Stimulated activated effector memory CD8-positive, alpha-beta T cell treated with anti-CD3 and anti-CD28 coated beads, Interleukin-12 subunit alpha, Interleukin-12 subunit beta, amount 100 ng/mL, for 72 hours (primary cell): Measurements from ENCODE around the gene DIP2B.
"Not testable (repeated sequence)": the region's sequence is repeated elsewhere in the genome, so short reads cannot be mapped to it uniquely, and the experiment has no call there.

Experiments
- ATAC-seq: fragments of 150-1000 bp; cut with Tn5 transposase; 2 replicates; pipeline ENCODE4 v1.10.0; 2021
- DNase-seq, 2 donors: peaks; one replicate each; pipeline ENCODE4 v3.0.0; 2021 to 2022; ENCODE audit warnings: low spot score in 2 of 2
- H3K27ac Mint-ChIP-seq: one replicate; pipeline ENCODE4 v1.8.0; 2022; ENCODE audit warnings: mild to moderate bottlenecking, mixed read lengths
- H3K36me3 Mint-ChIP-seq: one replicate; pipeline ENCODE4 v1.8.0; 2022; ENCODE audit warnings: mild to moderate bottlenecking, mixed read lengths
- H3K4me1 Mint-ChIP-seq: one replicate; pipeline ENCODE4 v1.8.0; 2022; ENCODE audit warnings: mixed read lengths
- H3K4me3 Mint-ChIP-seq: one replicate; pipeline ENCODE4 v1.8.0; 2022; ENCODE audit warnings: mild to moderate bottlenecking, mixed read lengths
- H3K9me3 Mint-ChIP-seq: one replicate; pipeline ENCODE4 v1.8.0; 2022; ENCODE audit warnings: mixed read lengths

Gene DIP2B, protein sequence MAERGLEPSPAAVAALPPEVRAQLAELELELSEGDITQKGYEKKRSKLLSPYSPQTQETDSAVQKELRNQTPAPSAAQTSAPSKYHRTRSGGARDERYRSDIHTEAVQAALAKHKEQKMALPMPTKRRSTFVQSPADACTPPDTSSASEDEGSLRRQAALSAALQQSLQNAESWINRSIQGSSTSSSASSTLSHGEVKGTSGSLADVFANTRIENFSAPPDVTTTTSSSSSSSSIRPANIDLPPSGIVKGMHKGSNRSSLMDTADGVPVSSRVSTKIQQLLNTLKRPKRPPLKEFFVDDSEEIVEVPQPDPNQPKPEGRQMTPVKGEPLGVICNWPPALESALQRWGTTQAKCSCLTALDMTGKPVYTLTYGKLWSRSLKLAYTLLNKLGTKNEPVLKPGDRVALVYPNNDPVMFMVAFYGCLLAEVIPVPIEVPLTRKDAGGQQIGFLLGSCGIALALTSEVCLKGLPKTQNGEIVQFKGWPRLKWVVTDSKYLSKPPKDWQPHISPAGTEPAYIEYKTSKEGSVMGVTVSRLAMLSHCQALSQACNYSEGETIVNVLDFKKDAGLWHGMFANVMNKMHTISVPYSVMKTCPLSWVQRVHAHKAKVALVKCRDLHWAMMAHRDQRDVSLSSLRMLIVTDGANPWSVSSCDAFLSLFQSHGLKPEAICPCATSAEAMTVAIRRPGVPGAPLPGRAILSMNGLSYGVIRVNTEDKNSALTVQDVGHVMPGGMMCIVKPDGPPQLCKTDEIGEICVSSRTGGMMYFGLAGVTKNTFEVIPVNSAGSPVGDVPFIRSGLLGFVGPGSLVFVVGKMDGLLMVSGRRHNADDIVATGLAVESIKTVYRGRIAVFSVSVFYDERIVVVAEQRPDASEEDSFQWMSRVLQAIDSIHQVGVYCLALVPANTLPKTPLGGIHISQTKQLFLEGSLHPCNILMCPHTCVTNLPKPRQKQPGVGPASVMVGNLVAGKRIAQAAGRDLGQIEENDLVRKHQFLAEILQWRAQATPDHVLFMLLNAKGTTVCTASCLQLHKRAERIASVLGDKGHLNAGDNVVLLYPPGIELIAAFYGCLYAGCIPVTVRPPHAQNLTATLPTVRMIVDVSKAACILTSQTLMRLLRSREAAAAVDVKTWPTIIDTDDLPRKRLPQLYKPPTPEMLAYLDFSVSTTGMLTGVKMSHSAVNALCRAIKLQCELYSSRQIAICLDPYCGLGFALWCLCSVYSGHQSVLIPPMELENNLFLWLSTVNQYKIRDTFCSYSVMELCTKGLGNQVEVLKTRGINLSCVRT (N-terminal part only)

DNA sequence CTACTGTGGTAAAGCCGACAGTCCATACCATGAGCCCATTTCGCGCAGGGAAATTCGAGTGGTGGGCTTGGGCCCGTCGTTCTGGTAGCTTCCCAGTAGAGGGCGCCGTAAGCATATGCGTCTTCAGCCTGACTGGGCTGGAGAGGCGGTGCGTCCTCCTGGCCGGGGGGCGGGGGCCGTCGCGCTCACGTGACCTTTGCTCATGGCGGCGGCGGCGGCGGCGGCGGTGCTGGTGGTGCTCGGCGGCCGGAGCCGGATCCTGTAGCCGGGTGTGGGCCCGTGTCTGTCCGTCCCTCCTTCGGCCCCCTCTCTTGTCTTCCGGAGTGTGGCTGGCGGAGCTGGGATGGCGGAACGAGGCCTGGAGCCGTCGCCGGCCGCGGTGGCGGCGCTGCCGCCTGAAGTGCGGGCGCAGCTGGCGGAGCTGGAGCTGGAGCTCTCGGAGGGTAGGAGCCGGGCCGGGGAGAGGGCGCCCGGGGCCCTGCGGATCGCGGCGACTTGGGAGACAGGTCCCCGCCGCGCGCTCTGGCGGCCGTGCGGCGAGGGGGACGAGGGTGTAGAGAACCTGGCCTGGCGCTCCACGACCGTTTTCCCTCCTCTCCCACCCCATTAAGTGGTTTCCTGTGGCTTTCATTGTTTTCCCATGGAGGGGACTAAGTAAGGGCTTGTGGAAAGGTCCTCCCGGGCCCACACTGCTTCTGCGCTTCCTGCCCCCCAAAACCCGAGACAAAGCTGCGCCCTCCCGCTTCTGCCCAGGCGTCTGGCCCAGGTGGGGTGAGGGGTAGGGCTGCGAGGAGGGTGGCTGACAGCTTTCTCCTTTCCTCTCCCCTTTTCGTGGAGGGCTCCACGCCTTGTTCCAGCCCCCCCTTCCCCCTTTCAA, at the start of gene DIP2B:
Gene DIP2B, plus strand, starts transcription at position 188 of the 877 bp plus-strand sequence. Its CDS starts 156 bp downstream, at position 344.
- Mint-ChIP-seq H3K4me3 (peak within 1 kb of the TSS; percentile 89), H3K9me3 (no peaks in the 10 kb centered on the region), H3K36me3 (no peaks in the 10 kb centered on the region), H3K27ac (peak within 1 kb of the TSS; percentile 94), H3K4me1 (peaks cover 40% of the 10 kb centered on the region)
- ATAC-seq = peak; percentile 93
- peak; percentile 95 to 98 for DNase-seq

DNA sequence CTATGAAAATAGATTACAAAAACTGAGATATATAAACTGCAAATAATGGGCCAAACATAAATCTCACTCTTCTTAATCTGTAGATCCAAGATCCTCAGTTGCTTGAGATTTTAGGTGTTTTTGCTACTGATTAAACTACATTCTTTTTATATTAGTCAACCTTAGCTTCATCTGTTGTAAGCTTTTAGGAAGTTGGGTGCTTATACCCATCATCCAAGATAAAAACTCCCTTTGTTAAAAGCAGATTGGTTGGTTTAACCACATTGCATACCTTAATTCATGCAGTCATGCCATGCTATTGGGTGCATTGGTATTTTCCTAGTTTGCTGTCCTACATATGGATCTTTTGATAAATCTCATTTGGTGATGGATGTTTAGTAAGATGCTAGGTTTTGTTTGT, 46.2 kb upstream of the DIP2B start:
- ATAC-seq (no peak), DNase-seq (no peak)
- peaks cover 94% of the 10 kb centered on the region for H3K36me3 Mint-ChIP-seq
- H3K27ac Mint-ChIP-seq = no peak overlapping the region
- no peaks in the 10 kb centered on the region for H3K9me3 Mint-ChIP-seq
- no peak overlapping the region for H3K4me3 Mint-ChIP-seq
- no peaks in the 10 kb centered on the region for H3K4me1 Mint-ChIP-seq

DNA sequence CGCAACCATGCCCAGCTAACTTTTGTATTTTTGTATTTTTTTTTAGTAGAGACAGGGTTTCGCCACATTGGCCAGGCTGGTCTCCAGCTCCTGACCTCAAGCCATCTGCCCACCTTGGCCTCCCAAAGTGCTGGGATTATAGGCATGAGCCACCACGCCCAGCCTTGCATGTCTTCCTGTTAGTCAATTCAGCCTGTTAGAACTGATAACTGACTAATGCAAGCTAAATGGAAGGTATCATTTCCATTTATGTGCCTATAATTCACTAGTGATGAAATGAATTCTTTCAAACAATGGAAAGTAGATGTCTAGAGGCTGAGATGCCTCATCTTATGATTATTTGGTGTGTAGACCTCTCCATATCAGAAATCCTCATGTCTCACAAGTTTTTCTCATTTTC, 37.3 kb upstream of the DIP2B start:
- Mint-ChIP-seq H3K27ac (no peak overlapping the region), H3K4me3 (no peak overlapping the region), H3K9me3 (no peaks in the 10 kb centered on the region), H3K36me3 (peaks cover 95% of the 10 kb centered on the region), H3K4me1 (no peaks in the 10 kb centered on the region)
- ATAC-seq (no peak), DNase-seq (no peak)

DNA sequence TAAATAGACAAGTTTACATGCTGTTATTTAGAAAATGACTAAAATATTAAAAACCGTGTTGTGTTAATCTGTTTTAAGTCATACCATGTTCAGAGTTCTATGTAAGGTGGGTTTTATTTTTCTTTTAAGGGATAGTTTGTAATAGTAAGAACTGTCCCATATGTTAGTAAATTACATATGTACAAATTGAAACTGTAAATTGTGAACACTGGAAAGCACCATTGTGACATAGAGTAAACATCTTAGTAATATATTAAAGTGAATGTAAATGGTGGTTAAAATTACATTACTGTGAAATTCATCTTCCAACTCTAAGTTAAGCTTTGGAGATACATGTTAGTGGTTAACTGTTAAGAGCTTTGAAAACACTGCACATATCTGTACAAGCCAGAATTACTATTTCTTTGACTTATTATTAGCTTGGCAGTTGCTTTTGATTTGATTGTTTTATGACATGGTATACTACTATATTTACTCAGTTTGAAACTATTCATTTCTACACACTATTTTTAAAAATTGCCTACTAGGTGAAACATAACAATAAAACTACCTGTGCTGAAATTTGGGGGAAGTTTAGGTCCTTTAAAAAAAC, 27.4 kb upstream of the DIP2B start:
- Mint-ChIP-seq H3K27ac (peak overlapping the region; percentile 35), H3K4me1 (no peaks in the 10 kb centered on the region), H3K36me3 (peaks cover 76% of the 10 kb centered on the region), H3K4me3 (no peak overlapping the region), H3K9me3 (no peaks in the 10 kb centered on the region)
- ATAC-seq = peak; percentile 77
- DNase-seq = no peak

DNA sequence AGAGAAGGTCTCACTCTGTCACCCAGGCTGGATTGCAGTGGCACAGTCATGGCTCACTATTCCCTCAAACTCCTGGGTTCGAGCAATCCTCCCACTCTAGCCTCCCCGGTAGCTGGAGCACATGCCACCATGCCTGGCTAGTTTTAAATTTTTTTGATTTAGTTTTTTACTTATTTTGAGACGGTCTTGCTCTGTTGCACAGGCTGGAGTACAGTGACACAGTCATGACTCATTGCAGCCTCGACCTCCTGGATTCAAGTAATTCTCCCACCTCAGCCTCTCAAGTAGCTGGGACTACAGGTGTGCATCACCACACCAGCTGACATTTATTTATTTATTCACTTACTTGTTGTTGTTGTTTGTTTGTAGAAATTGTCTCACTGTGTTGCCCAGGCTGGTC, 22.2 kb upstream of the DIP2B start:
- Mint-ChIP-seq H3K4me3 (no peak overlapping the region), H3K9me3 (no peaks in the 10 kb centered on the region), H3K27ac (no peak overlapping the region), H3K36me3 (peaks cover 24% of the 10 kb centered on the region), H3K4me1 (no peaks in the 10 kb centered on the region)
- DNase-seq (no peak), ATAC-seq (no peak)

DNA sequence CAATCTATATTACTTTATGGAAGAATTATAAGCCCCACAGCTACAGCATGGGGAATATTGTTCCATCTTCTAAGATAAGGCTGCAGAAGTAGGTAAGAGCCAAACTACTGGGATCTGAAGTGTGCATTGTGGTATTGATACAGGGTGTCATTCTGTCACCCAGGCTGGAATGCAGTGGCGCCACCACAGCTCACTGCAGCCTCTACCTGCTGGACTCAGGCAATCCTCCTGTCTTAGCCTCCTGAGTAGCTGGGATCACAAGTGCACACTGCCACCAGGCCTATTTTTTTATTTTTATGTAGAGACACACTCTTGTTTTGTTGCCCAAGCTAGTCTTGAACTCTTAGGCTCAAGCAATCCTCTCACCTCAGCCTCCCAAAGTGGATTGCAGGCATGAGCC, 21.3 kb upstream of the DIP2B start:
- Mint-ChIP-seq H3K36me3 (peaks cover 15% of the 10 kb centered on the region), H3K4me3 (no peak overlapping the region), H3K9me3 (no peaks in the 10 kb centered on the region), H3K27ac (no peak overlapping the region), H3K4me1 (no peaks in the 10 kb centered on the region)
- ATAC-seq (no peak), DNase-seq (no peak)

DNA sequence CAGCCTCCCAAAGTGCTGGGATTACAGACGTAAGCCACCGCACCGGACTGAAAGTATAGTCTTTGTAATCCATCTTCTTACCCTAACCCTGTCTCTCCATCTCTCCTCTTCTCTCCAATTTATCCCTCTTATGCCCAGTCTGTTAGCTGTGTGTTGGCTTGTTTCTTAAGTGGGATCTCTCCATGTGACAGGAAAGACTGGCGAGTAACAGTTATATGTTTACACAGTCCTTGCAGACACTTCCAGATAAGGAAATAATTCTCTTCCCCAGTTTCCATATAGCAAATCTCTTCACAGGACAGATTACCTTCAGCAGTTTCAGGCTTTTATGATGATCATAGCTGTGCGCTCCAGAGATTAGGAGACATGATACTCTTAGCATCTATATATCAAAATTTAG, 16.0 kb upstream of the DIP2B start:
- H3K36me3 Mint-ChIP-seq = no peaks in the 10 kb centered on the region
- no peaks in the 10 kb centered on the region for H3K4me1 Mint-ChIP-seq
- peaks cover 4% of the 10 kb centered on the region for H3K9me3 Mint-ChIP-seq
- H3K4me3 Mint-ChIP-seq = no peak overlapping the region
- DNase-seq (no peak), ATAC-seq (no peak)
- H3K27ac Mint-ChIP-seq = no peak overlapping the region

DNA sequence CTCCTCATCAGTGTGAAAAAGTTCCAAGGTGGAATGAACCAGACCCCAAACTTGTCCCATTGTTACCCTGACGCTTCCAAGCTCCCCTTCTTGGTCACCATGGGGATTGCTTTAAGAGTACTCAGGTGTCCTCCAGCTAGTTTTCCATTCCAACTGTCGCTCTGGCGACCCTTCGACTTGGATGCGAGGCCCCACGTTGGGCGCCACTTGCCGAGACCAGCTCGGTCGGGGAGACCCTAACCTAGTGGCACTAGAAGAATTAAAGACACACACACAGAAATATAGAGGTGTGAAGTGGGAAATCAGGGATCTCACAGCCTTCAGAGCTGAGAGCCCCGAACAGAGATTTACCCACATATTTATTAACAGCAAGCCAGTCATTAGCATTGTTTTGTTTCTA, 6.7 kb upstream of the DIP2B start:
- H3K4me1 Mint-ChIP-seq, H3K4me3 Mint-ChIP-seq, H3K36me3 Mint-ChIP-seq, DNase-seq, ATAC-seq, H3K27ac Mint-ChIP-seq: not testable (repeated sequence)
- H3K9me3 Mint-ChIP-seq = peaks cover 20% of the 10 kb centered on the region

DNA sequence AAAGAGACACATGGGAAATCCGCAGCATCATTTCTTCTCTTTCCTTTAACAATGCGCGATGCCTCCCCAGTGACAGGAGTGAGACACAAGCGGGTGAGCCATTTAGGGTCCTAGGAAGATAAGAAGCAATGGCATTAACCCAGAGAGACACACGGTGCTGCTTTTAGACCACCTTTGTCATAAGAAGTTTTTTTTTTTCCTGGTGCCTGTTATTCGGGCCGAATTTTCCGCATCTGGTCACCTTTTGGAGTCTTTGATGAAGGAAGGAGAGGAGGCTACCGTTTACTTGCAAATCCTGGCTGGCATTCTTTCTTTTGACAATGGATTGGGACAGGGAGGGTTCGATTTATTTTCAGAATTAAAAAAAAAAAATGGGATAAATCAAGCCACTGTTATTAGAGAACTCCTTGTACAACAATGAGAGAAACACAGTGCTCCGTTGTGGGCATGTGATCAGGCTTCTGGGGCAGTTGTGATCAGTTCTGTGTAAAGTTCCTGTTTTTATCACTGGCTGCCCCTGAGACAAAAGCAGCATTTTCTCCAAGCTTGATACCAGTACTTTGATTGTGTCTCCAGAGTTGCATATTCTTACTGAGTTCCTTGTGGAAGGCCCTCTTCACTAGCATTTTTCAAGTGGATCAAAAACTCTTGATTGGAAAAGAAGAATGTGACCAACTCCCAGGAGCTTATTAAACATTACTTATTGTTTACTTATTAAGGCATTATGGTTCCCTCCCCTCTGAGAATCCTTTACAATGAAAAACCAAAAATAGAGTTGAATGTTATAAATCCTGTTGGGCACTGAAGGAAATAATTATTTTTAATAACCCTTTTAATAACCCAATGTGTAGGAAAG, 1.1 kb downstream of the DIP2B start:
- Mint-ChIP-seq H3K27ac (peak overlapping the region; percentile 94), H3K4me1 (peaks cover 41% of the 10 kb centered on the region), H3K36me3 (no peaks in the 10 kb centered on the region), H3K9me3 (no peaks in the 10 kb centered on the region), H3K4me3 (peak overlapping the region; percentile 89)
- no peak for DNase-seq
- ATAC-seq = peak; percentile 1

DNA sequence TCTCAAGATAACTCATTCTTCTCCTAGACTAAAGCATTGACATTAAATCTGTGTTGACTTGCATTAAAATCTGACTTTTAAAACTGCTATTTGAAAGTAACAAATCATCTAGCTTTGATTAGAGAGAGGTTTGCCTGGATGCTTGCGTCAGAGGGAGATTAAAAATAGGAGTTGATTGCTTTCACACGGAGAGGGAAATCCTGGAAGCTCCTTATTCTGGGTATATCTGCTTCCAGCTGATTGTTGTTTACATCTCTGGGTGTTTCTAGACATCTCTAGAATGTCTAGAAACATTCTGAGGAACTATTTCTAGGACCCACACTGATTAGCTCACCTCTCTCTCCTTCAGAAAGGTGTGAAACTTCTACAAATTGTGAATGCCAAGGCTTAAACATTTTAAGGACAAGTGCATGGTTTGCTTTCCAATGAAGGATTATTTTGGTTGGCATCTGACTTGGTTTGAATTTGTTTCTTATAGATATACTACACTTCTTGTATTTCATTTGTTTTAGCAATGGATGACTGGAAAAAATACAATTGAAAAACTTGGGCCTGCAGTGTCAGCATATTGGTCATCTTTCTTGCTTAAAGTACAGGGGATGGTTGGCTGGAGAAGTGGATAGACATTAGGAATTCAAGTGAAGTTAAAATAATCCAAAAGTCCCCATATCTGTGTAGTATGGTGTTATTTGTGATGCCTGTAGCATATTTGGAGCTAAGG, 2.1 kb downstream of the DIP2B start:
- Mint-ChIP-seq H3K4me3 (peak overlapping the region; percentile 89), H3K27ac (peak overlapping the region; percentile 6), H3K9me3 (no peaks in the 10 kb centered on the region), H3K36me3 (no peaks in the 10 kb centered on the region), H3K4me1 (peaks cover 41% of the 10 kb centered on the region)
- DNase-seq (no peak), ATAC-seq (no peak)

DNA sequence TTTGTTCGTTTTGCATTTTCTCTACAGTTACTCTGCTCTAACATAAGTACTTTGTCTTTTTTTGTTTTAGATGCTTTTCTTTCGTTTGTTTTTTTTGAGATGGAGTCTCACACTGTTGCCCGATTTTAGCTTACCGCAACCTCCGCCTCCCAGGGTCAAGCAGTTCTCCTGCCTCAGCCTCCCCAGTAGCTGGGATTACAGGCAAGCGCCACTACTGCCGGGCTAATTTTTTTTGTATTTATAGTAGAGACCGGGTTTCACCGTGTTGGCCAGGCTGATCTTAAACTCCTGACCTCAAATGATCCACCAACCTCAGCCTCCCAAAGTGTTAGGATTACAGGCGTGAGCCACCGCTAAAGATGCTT, 2.7 kb downstream of the DIP2B start:
- Mint-ChIP-seq H3K4me3 (peak overlapping the region; percentile 89), H3K9me3 (no peaks in the 10 kb centered on the region), H3K27ac (peak overlapping the region; percentile 6), H3K36me3 (no peaks in the 10 kb centered on the region), H3K4me1 (peaks cover 41% of the 10 kb centered on the region)
- ATAC-seq (no peak), DNase-seq (no peak)

DNA sequence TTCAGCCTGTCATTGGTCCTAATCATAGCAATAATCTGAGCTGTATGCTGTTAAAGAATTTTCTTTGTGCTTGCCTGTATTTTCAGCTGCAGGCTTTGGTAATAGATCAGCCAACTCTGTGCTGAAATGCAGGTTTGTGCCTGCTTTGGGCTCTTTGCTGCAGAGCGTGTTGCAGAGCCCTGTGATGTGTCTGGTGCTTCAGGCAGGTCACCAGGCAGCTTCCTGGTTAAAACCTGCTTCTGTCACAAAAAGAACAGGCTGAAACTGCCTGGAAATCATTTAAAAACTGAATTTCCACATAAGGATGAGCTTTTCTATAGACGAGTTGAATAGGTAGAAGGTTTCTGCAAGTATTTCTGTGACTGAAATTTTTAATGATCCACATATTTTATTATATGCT, 3.1 kb downstream of the DIP2B start:
- no peak for DNase-seq
- H3K9me3 Mint-ChIP-seq = no peaks in the 10 kb centered on the region
- no peak overlapping the region for H3K27ac Mint-ChIP-seq
- ATAC-seq = no peak
- H3K36me3 Mint-ChIP-seq = no peaks in the 10 kb centered on the region
- peak overlapping the region; percentile 89 for H3K4me3 Mint-ChIP-seq
- H3K4me1 Mint-ChIP-seq = peaks cover 41% of the 10 kb centered on the region

DNA sequence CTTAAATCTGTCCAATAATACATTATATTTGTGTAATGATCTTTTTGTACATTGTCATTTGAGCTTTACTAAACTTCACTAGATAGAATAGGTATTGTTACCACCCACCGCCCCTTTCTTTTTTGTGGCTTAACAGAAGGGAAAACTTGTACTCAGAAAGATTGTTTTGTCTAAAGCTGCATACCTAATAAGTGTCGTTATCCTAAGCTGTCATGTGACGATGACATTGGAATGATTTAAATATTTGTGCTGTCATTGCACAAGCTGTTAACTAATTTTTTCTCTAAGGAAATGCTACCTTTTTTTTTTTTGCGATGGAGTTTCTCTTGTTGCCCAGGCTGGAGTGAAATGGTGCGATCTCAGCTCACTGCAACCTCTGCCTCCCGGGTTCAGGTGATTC, 3.6 kb downstream of the DIP2B start:
- Mint-ChIP-seq H3K27ac (no peak overlapping the region), H3K36me3 (no peaks in the 10 kb centered on the region), H3K4me3 (no peak overlapping the region), H3K9me3 (no peaks in the 10 kb centered on the region), H3K4me1 (peaks cover 41% of the 10 kb centered on the region)
- DNase-seq (no peak), ATAC-seq (no peak)
